ENCODE results near the gene NR2F1-AS1. TPM values are rescaled to one million over a fixed set of nuclear protein-coding genes. Genes with fewer than 3 reads are reported as not detected.

The NR2F1-AS1 gene
- polyA plus RNA-seq, 2 of the 4 experiments (the other 2 are of a cell fraction), result 5.5 to 8.3 TPM

GRCh38 chr5:93378073-93378472 lies 202.9 kb downstream of the NR2F1-AS1 start:
- FAIRE-seq (no peak), DNase-seq (ENCODE audit: low read depth in 1 of 2, low spot score in 1 of 2) (no peak), ATAC-seq (no peak)
- 38% methylated on average over 2 of the region's 2 CpGs for WGBS (ENCODE audit: missing lambda C conversion rate)
- Histone ChIP-seq H3K4me2 (no peak overlapping the region), H3K4me3 (no peak overlapping the region), H3K4me1 (no peaks in the 10 kb centered on the region), H3K9me3 (peaks cover 2% of the 10 kb centered on the region; the same call in 1 of the 3 replicates), H3K27ac (no peak overlapping the region)
- ChIA-PET CTCF (interaction anchor here (1.3 kb wide), 1 partner anchor 14 kb away, joined by 4 read pairs; no protein-coding TSS in a partner anchor), POLR2A (no interaction called here)
- TF ChIP-seq E2F6 (IDR thresholded peaks at IDR 0.05; ENCODE audit: borderline replicate concordance, low read depth) (no peak), CEBPB (IDR thresholded peaks at IDR 0.05) (no peak), JUNB (IDR thresholded peaks at IDR 0.05) (no peak), RFX5 (IDR thresholded peaks at IDR 0.05) (no peak), EHF (CRISPR knock-in tag; IDR thresholded peaks at IDR 0.05) (no peak), HEYL (CRISPR knock-in tag; IDR thresholded peaks at IDR 0.05) (no peak)

- Histone ChIP-seq H3K4me1 (no peaks in the 10 kb centered on the region), H3K4me3 (no peak overlapping the region), H3K9me3 (peaks cover 5% of the 10 kb centered on the region; the same call in 1 of the 3 replicates), H3K27ac (no peak overlapping the region), H3K4me2 (no peak overlapping the region)
- no peak for ATAC-seq
- CTCF ChIA-PET, result no interaction called here
- no peak for DNase-seq (ENCODE audit: low read depth in 1 of 2, low spot score in 1 of 2)
- POLR2A ChIA-PET, result no interaction called here
- FAIRE-seq, result no peak
- TF ChIP-seq HEYL (CRISPR knock-in tag; IDR thresholded peaks at IDR 0.05), result no peak
- TF ChIP-seq CEBPB (IDR thresholded peaks at IDR 0.05), result no peak
- no peak for TF ChIP-seq CBX2 (IDR thresholded peaks at IDR 0.05; ENCODE audit: borderline replicate concordance, low read depth)
- no peak for TF ChIP-seq HMGXB4 (CRISPR knock-in tag; IDR thresholded peaks at IDR 0.05; ENCODE audit: borderline replicate concordance)
- TF ChIP-seq FOXS1 (CRISPR knock-in tag; IDR thresholded peaks at IDR 0.05), result no peak
- TF ChIP-seq HES2 (IDR thresholded peaks at IDR 0.05), result no peak
- TF ChIP-seq CHD4 (IDR thresholded peaks at IDR 0.05; ENCODE audit: borderline replicate concordance), result no peak
- no peak for TF ChIP-seq JUNB (IDR thresholded peaks at IDR 0.05)
- no peak for TF ChIP-seq EP300 (IDR thresholded peaks at IDR 0.05)
- no peak for TF ChIP-seq PHF8 (IDR thresholded peaks at IDR 0.05; ENCODE audit: borderline replicate concordance, low read depth)
- TF ChIP-seq TFCP2L1 (CRISPR knock-in tag; IDR thresholded peaks at IDR 0.05), result no peak
- TF ChIP-seq POLR2AphosphoS2 (conservative IDR thresholded peaks at IDR 0.05; ENCODE audit: low read length), result no peak
- 82% methylated on average over 2 of the region's 2 CpGs for WGBS (ENCODE audit: missing lambda C conversion rate)
Observed at GRCh38 chr5:93371893-93372292, 209.1 kb downstream of the NR2F1-AS1 start.

GRCh38 chr5:93364378-93364777 lies 216.6 kb downstream of the NR2F1-AS1 start:
- 26% methylated on average over 2 of the region's 2 CpGs for WGBS (ENCODE audit: missing lambda C conversion rate)
- TF ChIP-seq SREBF2 (IDR thresholded peaks at IDR 0.05), result no peak
- TF ChIP-seq E2F6 (IDR thresholded peaks at IDR 0.05; ENCODE audit: borderline replicate concordance, low read depth), result no peak
- TF ChIP-seq RFX5 (IDR thresholded peaks at IDR 0.05), result no peak
- TF ChIP-seq REST (IDR thresholded peaks at IDR 0.05), result no peak
- TF ChIP-seq EHMT2 (IDR thresholded peaks at IDR 0.05; ENCODE audit: low read depth), result no peak
- TF ChIP-seq ZC3H11A (IDR thresholded peaks at IDR 0.05), result no peak
- TF ChIP-seq GATA3 (IDR thresholded peaks at IDR 0.05; ENCODE audit: borderline replicate concordance), result no peak
- no peak for TF ChIP-seq TP53 (CRISPR knock-in tag; IDR thresholded peaks at IDR 0.05)
- no peak for TF ChIP-seq SMC3 (IDR thresholded peaks at IDR 0.05)
- no peak for TF ChIP-seq RNF2 (IDR thresholded peaks at IDR 0.05; ENCODE audit: borderline replicate concordance, low read depth)
- TF ChIP-seq ESRRA (IDR thresholded peaks at IDR 0.05; ENCODE audit: borderline replicate concordance, low read length), result no peak
- TF ChIP-seq KDM5A (IDR thresholded peaks at IDR 0.05), result no peak
- no peak for TF ChIP-seq RCOR1 (IDR thresholded peaks at IDR 0.05; ENCODE audit: low read depth, low read length)
- TF ChIP-seq HDAC2 (IDR thresholded peaks at IDR 0.05), result no peak
- no peaks in the 10 kb centered on the region for H3K9me3 ChIP-seq
- H3K4me2 ChIP-seq, result no peak overlapping the region
- no peak overlapping the region for H3K4me3 ChIP-seq
- no peak for DNase-seq (ENCODE audit: low read depth in 1 of 2, low spot score in 1 of 2)
- POLR2A ChIA-PET, result no interaction called here
- H3K27ac ChIP-seq, result no peak overlapping the region
- ATAC-seq, result no peak
- CTCF ChIA-PET, result interaction anchor here (1.3 kb wide), 1 partner anchor 14 kb away, joined by 4 read pairs; no protein-coding TSS in a partner anchor
- peaks cover 9% of the 10 kb centered on the region for H3K4me1 ChIP-seq
- FAIRE-seq, result no peak

Measured in A549 (cell line).